Activated gamma-delta T cell treated with Interleukin-2 at 50 U/mL for 16 hours (primary cell): ENCODE data around the gene LPP.

ENCODE experiments used
- DNase-seq: peaks from one replicate; pipeline ENCODE4 v3.0.0-alpha.2; 2020

Gene LPP

GRCh38 chr3:188343894-188344293 lies 189.9 kb downstream of the LPP start:
- DNase-seq: no peak

GRCh38 chr3:188345223-188345622 lies 191.3 kb downstream of the LPP start:
- DNase-seq: no peak

GRCh38 chr3:188348435-188349244 lies 194.7 kb downstream of the LPP start:
- DNase-seq: no peak

GRCh38 chr3:188349351-188349901 lies 195.5 kb downstream of the LPP start:
- DNase-seq: no peak

- DNase-seq: no peak
Observed at GRCh38 chr3:188349933-188350332, 196.0 kb downstream of the LPP start.

GRCh38 chr3:188350961-188351360 lies 197.0 kb downstream of the LPP start:
- DNase-seq: no peak

GRCh38 chr3:188351648-188352047 lies 197.7 kb downstream of the LPP start:
- no peak for DNase-seq

GRCh38 chr3:188352196-188352927 lies 198.4 kb downstream of the LPP start:
- no peak for DNase-seq

GRCh38 chr3:188353426-188353825 lies 199.5 kb downstream of the LPP start:
- DNase-seq: no peak

GRCh38 chr3:188358787-188359493 lies 205.0 kb downstream of the LPP start:
- peak; percentile 21 for DNase-seq

GRCh38 chr3:188360364-188360881 lies 206.5 kb downstream of the LPP start:
- no peak for DNase-seq

GRCh38 chr3:188361888-188362287 lies 207.9 kb downstream of the LPP start:
- no peak for DNase-seq

GRCh38 chr3:188362405-188362831 lies 208.5 kb downstream of the LPP start:
- DNase-seq: no peak

GRCh38 chr3:188365184-188365583 lies 211.2 kb downstream of the LPP start:
- no peak for DNase-seq

- no peak for DNase-seq
Observed at GRCh38 chr3:188365988-188366698, 212.2 kb downstream of the LPP start.

GRCh38 chr3:188367678-188368077 lies 213.7 kb downstream of the LPP start:
- DNase-seq: no peak

GRCh38 chr3:188369526-188369925 lies 215.6 kb downstream of the LPP start:
- DNase-seq: no peak

GRCh38 chr3:188370081-188370830 lies 216.3 kb downstream of the LPP start:
- DNase-seq: no peak

GRCh38 chr3:188378786-188379185 lies 224.8 kb downstream of the LPP start:
- DNase-seq: no peak

- no peak for DNase-seq
Observed at GRCh38 chr3:188380252-188380651, 226.3 kb downstream of the LPP start.

GRCh38 chr3:188380722-188381121 lies 226.8 kb downstream of the LPP start:
- DNase-seq: no peak

- no peak for DNase-seq
Observed at GRCh38 chr3:188383748-188384147, 229.8 kb downstream of the LPP start.
